HUES48 (cell line): ENCODE data around the gene IFT81.
"Not testable (repeated sequence)": the region's sequence is repeated elsewhere in the genome, so short reads cannot be mapped to it uniquely, and the experiment has no call there.

Experiments
- H3K27ac ChIP-seq: one replicate; pipeline ENCODE4 v1.7.0; 2013; ENCODE audit warnings: low read depth, low read length, inconsistent platforms
- H3K27me3 ChIP-seq: 2 replicates; pipeline ENCODE4 v1.6.1; 2013; ENCODE audit warnings: mild to moderate bottlenecking, low read length; ENCODE audit not compliant: control insufficient read depth, insufficient read depth
- H3K36me3 ChIP-seq: 2 replicates; pipeline ENCODE4 v1.6.1; 2013; ENCODE audit warnings: low read length; ENCODE audit not compliant: control insufficient read depth, insufficient read depth
- H3K4me1 ChIP-seq: 2 replicates; pipeline ENCODE4 v1.6.1; 2013; ENCODE audit warnings: mild to moderate bottlenecking, low read length; ENCODE audit not compliant: control insufficient read depth, insufficient read depth
- H3K4me3 ChIP-seq: 2 replicates; pipeline ENCODE4 v1.5.1; 2013; ENCODE audit warnings: mild to moderate bottlenecking, low read depth, low read length
- H3K9ac ChIP-seq: 2 replicates; pipeline ENCODE4 v1.6.1; 2013; ENCODE audit warnings: mild to moderate bottlenecking, low read depth, low read length, moderate library complexity
- H3K9me3 ChIP-seq: 2 replicates; pipeline ENCODE4 v1.6.1; 2013; ENCODE audit warnings: low read length; ENCODE audit not compliant: control insufficient read depth, insufficient read depth

Gene IFT81

GRCh38 chr12:110211639-110212536 is 87.7 kb downstream of the IFT81 start:
- not testable (repeated sequence) for H3K9me3 ChIP-seq

GRCh38 chr12:110217996-110218674 is 94.0 kb downstream of the IFT81 start:
- H3K4me3 ChIP-seq: no peak overlapping the region
- H3K9ac ChIP-seq: no peak overlapping the region
- no peak overlapping the region for H3K27ac ChIP-seq
- H3K9me3 ChIP-seq: no peaks in the 10 kb centered on the region
- no peaks in the 10 kb centered on the region for H3K4me1 ChIP-seq
- H3K27me3 ChIP-seq: no peaks in the 10 kb centered on the region
- H3K36me3 ChIP-seq: no peaks in the 10 kb centered on the region

More at GRCh38 chr12:110211639-110212536, 87.7 kb downstream of the IFT81 start:
- H3K4me3 ChIP-seq, H3K4me1 ChIP-seq, H3K36me3 ChIP-seq, H3K27me3 ChIP-seq, H3K9ac ChIP-seq, H3K27ac ChIP-seq: not testable (repeated sequence)

GRCh38 chr12:110222027-110222426 is 97.9 kb downstream of the IFT81 start:
- H3K4me1 ChIP-seq: no peaks in the 10 kb centered on the region
- H3K9me3 ChIP-seq: no peaks in the 10 kb centered on the region
- no peaks in the 10 kb centered on the region for H3K36me3 ChIP-seq
- H3K4me3 ChIP-seq: no peak overlapping the region
- H3K27ac ChIP-seq: no peak overlapping the region
- no peaks in the 10 kb centered on the region for H3K27me3 ChIP-seq
- no peak overlapping the region for H3K9ac ChIP-seq

GRCh38 chr12:110222433-110222832 is 98.3 kb downstream of the IFT81 start:
- no peaks in the 10 kb centered on the region for H3K36me3 ChIP-seq

GRCh38 chr12:110223777-110224378 is 99.7 kb downstream of the IFT81 start:
- H3K27ac ChIP-seq: no peak overlapping the region
- H3K27me3 ChIP-seq: no peaks in the 10 kb centered on the region
- no peaks in the 10 kb centered on the region for H3K9me3 ChIP-seq
- H3K9ac ChIP-seq: no peak overlapping the region
- no peaks in the 10 kb centered on the region for H3K36me3 ChIP-seq
- no peak overlapping the region for H3K4me3 ChIP-seq
- H3K4me1 ChIP-seq: no peaks in the 10 kb centered on the region

More at GRCh38 chr12:110222433-110222832, 98.3 kb downstream of the IFT81 start:
- Histone ChIP-seq H3K4me1 (no peaks in the 10 kb centered on the region), H3K9me3 (no peaks in the 10 kb centered on the region), H3K9ac (no peak overlapping the region), H3K4me3 (no peak overlapping the region), H3K27me3 (no peaks in the 10 kb centered on the region), H3K27ac (no peak overlapping the region)

GRCh38 chr12:110224379-110225304 is 100.5 kb downstream of the IFT81 start:
- H3K4me1 ChIP-seq: no peaks in the 10 kb centered on the region
- H3K36me3 ChIP-seq: no peaks in the 10 kb centered on the region
- no peak overlapping the region for H3K27ac ChIP-seq
- H3K27me3 ChIP-seq: no peaks in the 10 kb centered on the region
- H3K9me3 ChIP-seq: no peaks in the 10 kb centered on the region
- no peak overlapping the region for H3K4me3 ChIP-seq
- no peak overlapping the region for H3K9ac ChIP-seq

GRCh38 chr12:110227138-110227537 is 103.0 kb downstream of the IFT81 start:
- Histone ChIP-seq H3K27ac (no peak overlapping the region), H3K4me1 (no peaks in the 10 kb centered on the region), H3K36me3 (no peaks in the 10 kb centered on the region), H3K9me3 (no peaks in the 10 kb centered on the region), H3K4me3 (no peak overlapping the region), H3K9ac (no peak overlapping the region), H3K27me3 (no peaks in the 10 kb centered on the region)

GRCh38 chr12:110228348-110228747 is 104.2 kb downstream of the IFT81 start:
- not testable (repeated sequence) for H3K4me1 ChIP-seq

GRCh38 chr12:110228756-110229155 is 104.6 kb downstream of the IFT81 start:
- Histone ChIP-seq H3K4me3 (no peak overlapping the region), H3K36me3 (no peaks in the 10 kb centered on the region), H3K9ac (no peak overlapping the region), H3K9me3 (no peaks in the 10 kb centered on the region), H3K4me1 (no peaks in the 10 kb centered on the region), H3K27ac (no peak overlapping the region), H3K27me3 (no peaks in the 10 kb centered on the region)

More at GRCh38 chr12:110228348-110228747, 104.2 kb downstream of the IFT81 start:
- H3K9me3 ChIP-seq, H3K9ac ChIP-seq, H3K4me3 ChIP-seq, H3K27ac ChIP-seq, H3K27me3 ChIP-seq, H3K36me3 ChIP-seq: not testable (repeated sequence)

GRCh38 chr12:110229409-110229808 is 105.3 kb downstream of the IFT81 start:
- Histone ChIP-seq H3K27ac (no peak overlapping the region), H3K9me3 (no peaks in the 10 kb centered on the region), H3K27me3 (no peaks in the 10 kb centered on the region), H3K4me3 (no peak overlapping the region), H3K36me3 (no peaks in the 10 kb centered on the region), H3K9ac (no peak overlapping the region), H3K4me1 (no peaks in the 10 kb centered on the region)
